Measurements from ENCODE around the gene COX4I1. TPM values are rescaled to one million over a fixed set of nuclear protein-coding genes. Genes with fewer than 3 reads are reported as not detected.

Gene COX4I1
- total RNA-seq, 1 donor from 2014 or later = 430 TPM

- TF ChIP-seq POLR2AphosphoS5 (IDR thresholded peaks at IDR 0.05; ENCODE audit: insufficient read depth in 1 of 2, low read depth in 1 of 2) (no peak), CTCF (IDR thresholded peaks at IDR 0.05) (no peak), POLR2A (IDR thresholded peaks at IDR 0.05) (no peak)
- H3K4me3 ChIP-seq = no peak overlapping the region
- no peaks in the 10 kb centered on the region for H3K27me3 ChIP-seq
- H3K4me1 ChIP-seq = no peaks in the 10 kb centered on the region
- H3K27ac ChIP-seq = no peak overlapping the region
- DNase-seq (ENCODE audit: extremely low spot score in 2 of 2) = no peak
- no peaks in the 10 kb centered on the region for H3K9me3 ChIP-seq
- intact Hi-C loops (cut with DNase I) = no loop called here
- no peaks in the 10 kb centered on the region for H3K36me3 ChIP-seq
Measured at GRCh38 chr16:85848986-85849385, 49.5 kb downstream of the COX4I1 start.

GRCh38 chr16:85849388-85849787 lies 49.9 kb downstream of the COX4I1 start:
- Histone ChIP-seq H3K4me1 (no peaks in the 10 kb centered on the region), H3K27me3 (no peaks in the 10 kb centered on the region), H3K9me3 (no peaks in the 10 kb centered on the region), H3K36me3 (no peaks in the 10 kb centered on the region), H3K27ac (no peak overlapping the region), H3K4me3 (no peak overlapping the region)
- TF ChIP-seq CTCF (IDR thresholded peaks at IDR 0.05) = no peak
- no peak for TF ChIP-seq POLR2AphosphoS5 (IDR thresholded peaks at IDR 0.05; ENCODE audit: insufficient read depth in 1 of 2, low read depth in 1 of 2)
- no peak for TF ChIP-seq POLR2A (IDR thresholded peaks at IDR 0.05)
- intact Hi-C loops (cut with DNase I) = no loop called here
- DNase-seq (ENCODE audit: extremely low spot score in 2 of 2) = no peak

- Histone ChIP-seq H3K9me3 (no peaks in the 10 kb centered on the region), H3K36me3 (no peaks in the 10 kb centered on the region), H3K4me3 (no peak overlapping the region), H3K4me1 (no peaks in the 10 kb centered on the region), H3K27ac (no peak overlapping the region), H3K27me3 (no peaks in the 10 kb centered on the region)
- no peak for DNase-seq (ENCODE audit: extremely low spot score in 2 of 2)
- intact Hi-C loops (cut with DNase I) = no loop called here
- TF ChIP-seq POLR2A (IDR thresholded peaks at IDR 0.05) (no peak), POLR2AphosphoS5 (IDR thresholded peaks at IDR 0.05; ENCODE audit: insufficient read depth in 1 of 2, low read depth in 1 of 2) (no peak), CTCF (IDR thresholded peaks at IDR 0.05) (no peak)
Measured at GRCh38 chr16:85850344-85850880, 50.9 kb downstream of the COX4I1 start.

- DNase-seq (ENCODE audit: extremely low spot score in 2 of 2) = no peak
- Histone ChIP-seq H3K27ac (no peak overlapping the region), H3K36me3 (no peaks in the 10 kb centered on the region), H3K9me3 (no peaks in the 10 kb centered on the region), H3K4me3 (no peak overlapping the region), H3K4me1 (no peaks in the 10 kb centered on the region), H3K27me3 (no peaks in the 10 kb centered on the region)
- TF ChIP-seq POLR2AphosphoS5 (IDR thresholded peaks at IDR 0.05; ENCODE audit: insufficient read depth in 1 of 2, low read depth in 1 of 2) (no peak), POLR2A (IDR thresholded peaks at IDR 0.05) (no peak), CTCF (IDR thresholded peaks at IDR 0.05) (no peak)
- intact Hi-C loops (cut with DNase I) = no loop called here
Measured at GRCh38 chr16:85851034-85851785, 51.7 kb downstream of the COX4I1 start.
